GM19468 (cell line): ENCODE measurements around the gene P4HA1.
"Not testable (repeated sequence)": the region's sequence is repeated elsewhere in the genome, so short reads cannot be mapped to it uniquely, and the experiment has no call there.

Experiments used
- ATAC-seq: cut with Tn5 transposase; IDR thresholded peaks from one replicate; pipeline ENCODE4 v1.9.1; 2021; ENCODE audit warnings: mild to moderate bottlenecking, moderate library complexity, moderate number of reproducible peaks; ENCODE audit not compliant: unreplicated experiment; ENCODE audit errors: extremely low read depth

Gene P4HA1

GRCh38 chr10:72989771-72990170 lies 106.9 kb downstream of the P4HA1 start:
- ATAC-seq = not testable (repeated sequence)

DNA sequence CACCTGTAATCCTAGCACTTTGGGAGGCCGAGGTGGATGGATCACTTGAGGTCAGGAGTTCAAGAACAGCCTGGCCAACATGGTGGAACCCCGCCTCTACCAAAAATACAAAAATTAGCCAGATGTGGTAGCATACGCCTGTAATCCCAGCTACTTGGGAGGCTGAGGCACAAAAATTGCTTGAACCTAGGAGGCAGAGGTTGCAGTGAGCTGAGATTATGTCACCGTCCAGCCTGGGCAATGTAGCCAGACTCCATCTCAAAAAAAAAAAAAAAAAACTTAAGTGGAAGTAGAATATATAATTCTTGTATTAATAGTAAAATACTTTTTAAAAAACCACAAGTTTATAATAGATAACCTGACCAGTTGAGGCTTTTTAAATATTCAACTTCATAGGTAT lies 112.0 kb downstream of the P4HA1 start:
- ATAC-seq = not testable (repeated sequence)

DNA sequence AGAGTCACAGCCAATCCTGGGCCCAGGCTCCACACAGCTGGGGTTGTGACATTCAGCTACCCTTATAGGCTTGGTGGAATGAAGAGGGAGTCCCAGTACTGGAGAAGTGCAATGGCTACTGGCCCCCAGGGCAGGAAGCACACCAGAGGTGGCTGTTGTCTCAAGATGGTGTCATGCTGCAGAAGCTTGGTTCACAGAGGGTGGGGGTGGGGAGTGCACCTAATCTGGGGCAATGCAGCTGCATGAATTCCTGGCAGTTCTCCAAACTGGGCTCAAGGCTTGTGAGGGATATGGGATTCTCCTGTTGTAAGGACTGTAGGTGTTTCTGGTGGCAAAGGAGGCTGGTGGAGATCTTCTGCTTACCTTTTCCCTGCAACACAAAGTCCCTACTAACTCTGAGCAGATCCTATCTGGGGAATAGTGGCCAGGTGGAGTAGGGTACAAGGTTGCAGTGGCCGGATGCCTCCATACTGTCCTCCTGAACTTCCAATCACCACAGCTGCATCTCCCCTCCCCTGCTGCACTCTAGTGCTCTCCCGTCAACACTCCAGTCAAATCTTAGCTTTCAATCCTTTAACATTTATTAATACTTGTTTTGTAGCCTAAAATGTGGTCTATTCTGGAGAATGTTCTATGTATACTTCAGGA lies 114.7 kb downstream of the P4HA1 start:
- ATAC-seq = no peak

- no peak for ATAC-seq
Measured at GRCh38 chr10:72981028-72981881, 115.4 kb downstream of the P4HA1 start.

- ATAC-seq = no peak
Measured at GRCh38 chr10:72980348-72980747, 116.3 kb downstream of the P4HA1 start.

DNA sequence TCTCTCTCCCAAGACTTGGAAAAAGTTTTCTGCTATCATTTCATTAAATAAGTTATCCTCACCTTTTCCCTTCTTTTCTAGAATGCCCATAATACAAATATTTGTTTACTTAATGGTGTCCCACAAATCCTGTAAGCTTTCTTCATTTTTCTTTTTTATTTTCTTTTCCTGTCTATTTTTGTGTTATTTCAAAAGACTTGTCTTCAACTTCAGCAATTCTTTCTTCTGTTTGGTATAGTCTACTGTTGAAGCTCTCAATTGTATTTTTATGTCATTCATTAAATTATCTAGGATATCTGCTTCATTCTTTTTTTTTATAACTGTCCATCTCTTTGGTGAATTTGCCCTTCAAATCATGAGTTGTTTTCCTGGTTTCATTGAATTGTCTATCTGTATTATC lies 117.0 kb downstream of the P4HA1 start:
- ATAC-seq = no peak

DNA sequence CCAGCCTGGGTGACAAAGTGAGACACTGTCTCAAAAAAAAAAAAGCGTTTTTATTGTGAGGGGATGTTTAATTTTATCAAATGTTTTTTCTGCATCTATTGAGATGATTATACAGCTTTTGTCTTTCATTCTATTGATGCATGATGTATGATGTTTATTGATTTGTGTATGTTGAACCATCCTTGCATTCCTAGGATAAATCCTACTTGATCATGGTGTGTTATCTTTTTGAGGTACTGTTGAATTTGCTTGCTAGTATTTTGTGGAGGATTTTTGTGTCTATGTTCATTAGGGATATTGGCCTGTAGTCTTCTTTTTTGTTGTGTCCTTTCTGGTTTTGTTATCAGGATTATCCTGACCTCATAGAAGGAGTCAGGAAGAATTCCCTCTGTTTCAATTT lies 119.8 kb downstream of the P4HA1 start:
- no peak for ATAC-seq
